ENCODE data around the gene TSR1. TPM values are rescaled to one million over a fixed set of nuclear protein-coding genes. Genes with fewer than 3 reads are reported as not detected.
A peak's percentile ranks its signal among the peaks of the same experiment; 100 is the strongest.
"Not testable (repeated sequence)": the region's sequence is repeated elsewhere in the genome, so short reads cannot be mapped to it uniquely, and the experiment has no call there.

The TSR1 gene
- total RNA-seq, 1 experiment from 2014 or later, result 44.7 TPM

- ChIA-PET CTCF (interaction anchor here (1.0 kb wide), 1 partner anchor 65 kb away, joined by 3 read pairs; no protein-coding TSS in a partner anchor), POLR2A (no interaction called here)
- no peak for TF ChIP-seq REST (IDR thresholded peaks at IDR 0.05; ENCODE audit: insufficient read depth in 1 of 2, low read depth in 2 of 2, low read length in 1 of 2)
- no peak for TF ChIP-seq TCF7L2 (IDR thresholded peaks at IDR 0.05; ENCODE audit: low read depth, low read length)
- no peak for TF ChIP-seq CTCF (IDR thresholded peaks at IDR 0.05)
- TF ChIP-seq POLR2AphosphoS5 (IDR thresholded peaks at IDR 0.05; ENCODE audit: low read depth, low read length), result no peak
- no peak for TF ChIP-seq SIN3A (IDR thresholded peaks at IDR 0.05; ENCODE audit: borderline replicate concordance, insufficient read depth, low read depth, low read length)
- in situ Hi-C loops (cut with HindIII; ENCODE audit: low pct_unique_long_range_greater_than_20kb, low sequenced_read_pairs) (no loop called here), intact Hi-C loops (cut with micrococcal nuclease; ENCODE audit: unreplicated experiment) (no loop called here)
- Histone ChIP-seq H3K9me3 (ENCODE audit: control insufficient read depth, insufficient read depth, low read depth, low read length) (no peaks in the 10 kb centered on the region), H3K4me3 (ENCODE audit: low read depth in 2 of 2, low read length in 2 of 2) (peak overlapping the region; percentile 32 to 52; a peak in 3 of 4 replicates), H3K27ac (ENCODE audit: low read length) (no peak overlapping the region), H3K27me3 (ENCODE audit: control insufficient read depth, insufficient read depth, low read length) (no peaks in the 10 kb centered on the region), H3K4me1 (ENCODE audit: control insufficient read depth, insufficient read depth, low read length) (no peaks in the 10 kb centered on the region), H3K36me3 (ENCODE audit: control insufficient read depth, insufficient read depth, low read length) (no peaks in the 10 kb centered on the region)
- no TSS peak for BruUV-seq (replicated peaks)
- DNase-seq (ENCODE audit: low read depth, low spot score), result no peak
- no peak for ATAC-seq
Observed at GRCh38 chr17:2317796-2318195, 18.5 kb downstream of the TSR1 start.

DNA sequence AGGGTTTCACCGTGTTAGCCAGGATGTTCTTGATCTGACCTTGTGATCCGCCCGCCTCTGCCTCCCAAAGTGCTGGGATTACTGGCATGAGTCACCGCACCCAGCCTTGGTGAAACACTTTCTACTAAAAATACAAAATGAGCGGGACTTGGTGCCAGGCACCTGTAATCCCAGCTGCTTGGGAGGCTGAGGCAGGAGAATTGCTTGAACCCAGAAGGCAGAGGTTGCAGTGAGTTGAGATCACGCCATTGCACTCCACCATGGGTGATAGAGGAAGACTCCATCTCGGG is 19.4 kb downstream of the TSR1 start:
- H3K4me3 ChIP-seq (ENCODE audit: low read depth in 2 of 2, low read length in 2 of 2), result peak overlapping the region; percentile 32 to 52
- ChIA-PET POLR2A (interaction anchor here (0.6 kb wide), 1 partner anchor 111 kb away, joined by 4 read pairs; no protein-coding TSS in a partner anchor), CTCF (interaction anchor here (0.6 to 1.0 kb wide), 2 partner anchors 34 to 66 kb away, joined by 3 to 12 read pairs; no protein-coding TSS in a partner anchor)
- in situ Hi-C loops (cut with HindIII; ENCODE audit: low pct_unique_long_range_greater_than_20kb, low sequenced_read_pairs); intact Hi-C loops (cut with micrococcal nuclease; ENCODE audit: unreplicated experiment); DNase-seq (ENCODE audit: low read depth, low spot score); H3K27ac ChIP-seq (ENCODE audit: low read length); H3K9me3 ChIP-seq (ENCODE audit: control insufficient read depth, insufficient read depth, low read depth, low read length); H3K36me3 ChIP-seq (ENCODE audit: control insufficient read depth, insufficient read depth, low read length); H3K4me1 ChIP-seq (ENCODE audit: control insufficient read depth, insufficient read depth, low read length); BruUV-seq (replicated peaks); H3K27me3 ChIP-seq (ENCODE audit: control insufficient read depth, insufficient read depth, low read length): not testable (repeated sequence)
- peak; percentile 59 for ATAC-seq

- CTCF ChIA-PET, result no interaction called here
Observed at GRCh38 chr17:2312736-2313135, 23.5 kb downstream of the TSR1 start.

More at GRCh38 chr17:2312736-2313135, 23.5 kb downstream of the TSR1 start:
- TF ChIP-seq TCF7L2 (IDR thresholded peaks at IDR 0.05; ENCODE audit: low read depth, low read length), result no peak
- no peak for TF ChIP-seq CTCF (IDR thresholded peaks at IDR 0.05)
- no peak for TF ChIP-seq REST (IDR thresholded peaks at IDR 0.05; ENCODE audit: insufficient read depth in 1 of 2, low read depth in 2 of 2, low read length in 1 of 2)
- TF ChIP-seq SIN3A (IDR thresholded peaks at IDR 0.05; ENCODE audit: borderline replicate concordance, insufficient read depth, low read depth, low read length), result no peak
- TF ChIP-seq POLR2AphosphoS5 (IDR thresholded peaks at IDR 0.05; ENCODE audit: low read depth, low read length), result no peak
- no peaks in the 10 kb centered on the region for H3K9me3 ChIP-seq (ENCODE audit: control insufficient read depth, insufficient read depth, low read depth, low read length)
- no peak for ATAC-seq
- intact Hi-C loops (cut with micrococcal nuclease; ENCODE audit: unreplicated experiment), result no loop called here
- in situ Hi-C loops (cut with HindIII; ENCODE audit: low pct_unique_long_range_greater_than_20kb, low sequenced_read_pairs), result no loop called here
- no peaks in the 10 kb centered on the region for H3K4me1 ChIP-seq (ENCODE audit: control insufficient read depth, insufficient read depth, low read length)
- H3K4me3 ChIP-seq (ENCODE audit: low read depth in 2 of 2, low read length in 2 of 2), result no peak overlapping the region
- no peak for DNase-seq (ENCODE audit: low read depth, low spot score)
- H3K36me3 ChIP-seq (ENCODE audit: control insufficient read depth, insufficient read depth, low read length), result no peaks in the 10 kb centered on the region
- POLR2A ChIA-PET, result no interaction called here
- no TSS peak for BruUV-seq (replicated peaks)
- H3K27ac ChIP-seq (ENCODE audit: low read length), result no peak overlapping the region
- no peaks in the 10 kb centered on the region for H3K27me3 ChIP-seq (ENCODE audit: control insufficient read depth, insufficient read depth, low read length)
